NT2/D1 (cell line): ENCODE measurements around the gene CDC42SE2.

Experiments used
- SUZ12 ChIP-seq: IDR thresholded peaks from 2 replicates; pipeline ENCODE4 v1.6.1; 2011; ENCODE audit not compliant: insufficient read length, insufficient read depth; ENCODE audit errors: extremely low read depth
- YY1 ChIP-seq: IDR thresholded peaks from 2 replicates; pipeline ENCODE4 v1.6.1; 2011; ENCODE audit not compliant: insufficient read length, insufficient read depth
- ZNF274 ChIP-seq: IDR thresholded peaks from 2 replicates; pipeline ENCODE4 v1.6.1; 2011; ENCODE audit warnings: mild to moderate bottlenecking, low read depth, low read length

DNA sequence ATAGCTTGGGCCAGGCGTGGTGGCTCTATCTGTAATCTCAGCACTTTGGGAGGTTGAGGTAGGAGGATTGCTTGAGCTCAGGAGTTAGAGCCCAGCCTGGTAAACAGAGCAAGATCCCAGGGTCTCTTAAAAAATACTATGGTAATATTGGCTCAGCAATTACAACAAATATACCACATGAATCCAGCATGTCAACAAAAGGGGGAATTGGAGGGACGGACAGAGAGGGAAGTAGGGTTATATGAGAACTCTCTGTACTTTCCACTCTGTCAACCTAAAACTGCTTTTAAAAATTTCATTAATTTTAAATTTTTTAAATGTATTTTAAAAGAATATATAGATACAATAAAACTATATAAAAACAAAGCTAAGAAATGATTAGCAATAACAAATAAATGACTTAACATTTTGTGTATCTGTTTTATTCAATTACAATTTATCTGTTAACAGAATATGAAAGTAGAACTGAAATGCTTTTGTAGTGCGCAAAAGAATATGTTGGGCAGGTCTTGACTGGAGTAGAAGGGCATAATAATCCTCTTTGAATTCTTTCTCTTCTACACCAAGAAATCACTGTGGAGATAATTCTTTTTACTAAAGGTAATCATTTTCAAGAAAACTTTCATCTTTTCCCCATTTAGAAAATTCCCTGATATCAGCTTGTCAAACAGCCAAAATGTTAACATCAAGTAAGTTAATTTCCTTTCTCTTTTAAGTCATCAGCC is 12.9 kb upstream of the CDC42SE2 start:
- TF ChIP-seq ZNF274: no peak
- TF ChIP-seq YY1: no peak
- no peak for TF ChIP-seq SUZ12
